ENCODE results near the gene POM121C. TPM values are rescaled to one million over a fixed set of nuclear protein-coding genes. Genes with fewer than 3 reads are reported as not detected.
"Not testable (repeated sequence)": the region's sequence is repeated elsewhere in the genome, so short reads cannot be mapped to it uniquely, and the experiment has no call there.

The POM121C gene
- total and polyA plus RNA-seq, 2 of the 4 experiments (the other 2 are of a cell fraction) = 6.1 to 18.3 TPM

DNA sequence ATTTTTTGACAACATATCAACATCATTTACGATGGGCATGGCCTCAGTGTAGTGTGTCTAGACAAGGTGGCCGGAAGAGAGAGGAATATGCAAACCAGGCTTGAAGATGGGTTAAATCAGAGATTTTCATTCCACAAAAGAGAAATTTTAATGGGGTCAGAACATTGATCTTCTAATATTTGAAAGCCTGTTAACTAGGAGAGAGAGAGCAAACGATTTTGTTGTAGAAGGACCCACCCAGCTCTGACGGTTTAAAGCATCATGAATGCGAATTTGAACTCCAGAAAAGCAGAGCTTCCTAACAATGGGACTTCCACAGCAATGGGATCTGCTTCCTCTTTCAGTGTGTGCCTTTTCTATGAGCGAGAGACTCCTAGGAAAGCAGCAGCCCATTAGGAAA is 5.9 kb upstream of the POM121C start, which contains the start of gene SPDYE5:
TSS of gene SPDYE5 (plus strand) at position 301 of the 400 bp plus-strand sequence. CDS start 1,728 bp downstream, outside the sequence.
- CTCF ChIA-PET; H3K9me1 ChIP-seq (ENCODE audit: insufficient read depth, low read length); H3K79me1 ChIP-seq (ENCODE audit: low read depth in 1 of 2, low read length in 2 of 2); H3K4me1 ChIP-seq (ENCODE audit: control insufficient read depth, insufficient read depth, low read length); H2AK9ac ChIP-seq (replicated peaks; ENCODE audit: low read depth, low read length, poor library complexity); H3K14ac ChIP-seq (replicated peaks; ENCODE audit: low read depth, low read length); H3K36me3 ChIP-seq (ENCODE audit: control insufficient read depth, insufficient read depth, low read length); H3K4ac ChIP-seq (ENCODE audit: low read depth, low read length); H2BK5ac ChIP-seq (ENCODE audit: low read depth, low read length, poor library complexity, severe bottlenecking); dilution Hi-C loops (cut with HindIII; ENCODE audit: low sequenced_read_pairs, unreplicated experiment); H3K56ac ChIP-seq (ENCODE audit: extremely low read depth, insufficient read depth, low read length); DNase-seq; H4K91ac ChIP-seq (ENCODE audit: insufficient read depth, low read depth, low read length); BruUV-seq (replicated peaks); H3K9me3 ChIP-seq (ENCODE audit: control insufficient read depth, insufficient read depth, low read length); H2BK120ac ChIP-seq (ENCODE audit: low read depth, low read length); H3K27me3 ChIP-seq (ENCODE audit: control insufficient read depth, insufficient read depth, low read length); H3K4me3 ChIP-seq (ENCODE audit: insufficient read depth, low read depth, low read length); H3K27ac ChIP-seq (ENCODE audit: insufficient read depth, low read length); H2AK5ac ChIP-seq (ENCODE audit: low read depth, low read length); H2AFZ ChIP-seq (replicated peaks; ENCODE audit: low read length, poor library complexity); H3K9ac ChIP-seq (ENCODE audit: low read depth, low read length); H4K8ac ChIP-seq (ENCODE audit: low read depth in 2 of 2, low read length in 2 of 2); H2BK20ac ChIP-seq (ENCODE audit: low read depth, low read length); H4K5ac ChIP-seq (ENCODE audit: low read depth, low read length); ATAC-seq (ENCODE audit: low read depth); POLR2A ChIA-PET (ENCODE audit: unreplicated experiment); H2BK15ac ChIP-seq (ENCODE audit: low read depth, low read length); H4K20me1 ChIP-seq (ENCODE audit: insufficient read depth, low read length); H3K23ac ChIP-seq (ENCODE audit: low read depth, low read length); intact Hi-C loops (cut with micrococcal nuclease); in situ Hi-C loops (cut with MboI; ENCODE audit: low sequenced_read_pairs); H3K18ac ChIP-seq (ENCODE audit: low read depth, low read length); H3K4me2 ChIP-seq (ENCODE audit: low read depth, low read length): not testable (repeated sequence)
- no CpG with 5 or more reads among the region's 6 CpGs for WGBS, 2 experiments (ENCODE audit: extremely low coverage in 2 of 2, insufficient read length in 1 of 2)

DNA sequence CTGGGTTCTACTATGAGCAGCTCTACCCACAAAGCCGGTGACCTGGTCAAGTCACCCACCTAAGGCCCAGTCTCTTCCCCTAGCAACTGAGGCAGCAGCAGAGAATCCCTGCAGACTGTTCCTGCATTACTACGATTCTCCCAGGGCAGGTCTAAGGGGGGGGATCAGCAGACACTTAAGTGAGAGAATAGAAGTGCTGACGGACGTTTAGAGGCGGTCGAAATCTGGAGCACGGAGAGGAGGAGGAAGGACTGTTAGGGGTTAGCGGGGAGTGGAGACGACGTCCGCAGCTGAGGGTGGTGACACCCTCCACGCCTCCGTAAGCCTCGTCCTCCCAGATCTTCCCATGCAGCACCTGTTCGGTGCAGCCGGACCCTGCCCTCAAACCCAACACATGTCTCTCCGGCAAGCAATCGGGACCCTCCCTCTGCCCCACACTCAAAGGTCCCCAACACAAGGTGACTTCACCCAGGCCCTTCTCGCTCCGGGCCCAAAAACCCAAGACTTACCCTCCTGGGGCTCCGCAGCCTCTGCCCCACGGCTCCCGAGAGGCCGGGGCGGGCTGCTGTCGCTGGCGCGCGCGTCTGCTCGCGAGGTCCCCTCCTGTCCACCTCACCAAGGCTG is 632 bp downstream of the POM121C start:
- Histone ChIP-seq H3K4ac (ENCODE audit: low read depth, low read length) (peak overlapping the region; percentile 65), H3K4me2 (ENCODE audit: low read depth, low read length) (peak overlapping the region; percentile 98), H3K14ac (replicated peaks; ENCODE audit: low read depth, low read length) (peak overlapping the region; percentile 52; the same call in 1 of the 2 replicates), H3K4me3 (ENCODE audit: insufficient read depth, low read depth, low read length) (peak overlapping the region; percentile 47), H3K9ac (ENCODE audit: low read depth, low read length) (peak overlapping the region; percentile 95), H4K5ac (ENCODE audit: low read depth, low read length) (peak overlapping the region; percentile 30; the same call in 1 of the 2 replicates), H3K23ac (ENCODE audit: low read depth, low read length) (peak overlapping the region; percentile 42), H3K27ac (ENCODE audit: insufficient read depth, low read length) (peak overlapping the region; percentile 61), H4K8ac (ENCODE audit: low read depth in 2 of 2, low read length in 2 of 2) (peak overlapping the region in 1 of 2 experiments; percentile 68; a peak in 1 of 4 replicates), H2AK5ac (ENCODE audit: low read depth, low read length) (peak overlapping the region; percentile 78; the same call in 1 of the 2 replicates)
- H2BK15ac ChIP-seq (ENCODE audit: low read depth, low read length); intact Hi-C loops (cut with micrococcal nuclease); H3K18ac ChIP-seq (ENCODE audit: low read depth, low read length); H4K20me1 ChIP-seq (ENCODE audit: insufficient read depth, low read length); DNase-seq; H2AFZ ChIP-seq (replicated peaks; ENCODE audit: low read length, poor library complexity); BruUV-seq (replicated peaks); H3K9me3 ChIP-seq (ENCODE audit: control insufficient read depth, insufficient read depth, low read length); H3K36me3 ChIP-seq (ENCODE audit: control insufficient read depth, insufficient read depth, low read length); H2BK120ac ChIP-seq (ENCODE audit: low read depth, low read length); dilution Hi-C loops (cut with HindIII; ENCODE audit: low sequenced_read_pairs, unreplicated experiment); H3K79me1 ChIP-seq (ENCODE audit: low read depth in 1 of 2, low read length in 2 of 2); H2AK9ac ChIP-seq (replicated peaks; ENCODE audit: low read depth, low read length, poor library complexity); H3K27me3 ChIP-seq (ENCODE audit: control insufficient read depth, insufficient read depth, low read length); H2BK5ac ChIP-seq (ENCODE audit: low read depth, low read length, poor library complexity, severe bottlenecking); H3K4me1 ChIP-seq (ENCODE audit: control insufficient read depth, insufficient read depth, low read length); H4K91ac ChIP-seq (ENCODE audit: insufficient read depth, low read depth, low read length); H2BK20ac ChIP-seq (ENCODE audit: low read depth, low read length); POLR2A ChIA-PET (ENCODE audit: unreplicated experiment); CTCF ChIA-PET; H3K9me1 ChIP-seq (ENCODE audit: insufficient read depth, low read length); H3K56ac ChIP-seq (ENCODE audit: extremely low read depth, insufficient read depth, low read length); ATAC-seq (ENCODE audit: low read depth); in situ Hi-C loops (cut with MboI; ENCODE audit: low sequenced_read_pairs): not testable (repeated sequence)
- whole genome bisulfite sequencing, 2 experiments (ENCODE audit: extremely low coverage in 2 of 2, insufficient read length in 1 of 2) = no CpG with 5 or more reads among the region's 32 CpGs
